Cerebellar cortex (tissue), 1 donor: ENCODE results near the gene CDC42EP5.
A peak's percentile ranks its signal among the peaks of the same experiment; 100 is the strongest.
"Not testable (repeated sequence)": the region's sequence is repeated elsewhere in the genome, so short reads cannot be mapped to it uniquely, and the experiment has no call there.

Source experiments
- DNase-seq: peaks from one replicate; pipeline ENCODE4 v3.0.0-alpha.2; 2015; ENCODE audit warnings: low spot score

CDC42EP5 gene

GRCh38 chr19:54448040-54448773 is 24.9 kb downstream of the CDC42EP5 start:
- DNase-seq = peak; percentile 65

GRCh38 chr19:54446349-54446748 is 26.7 kb downstream of the CDC42EP5 start:
- not testable (repeated sequence) for DNase-seq

GRCh38 chr19:54444737-54445136 is 28.4 kb downstream of the CDC42EP5 start:
- DNase-seq = no peak

- DNase-seq = no peak
Measured at GRCh38 chr19:54440641-54441040, 32.5 kb downstream of the CDC42EP5 start.

GRCh38 chr19:54439174-54439851 is 33.8 kb downstream of the CDC42EP5 start:
- DNase-seq = peak; percentile 68

- DNase-seq = no peak
Measured at GRCh38 chr19:54436628-54437252, 36.4 kb downstream of the CDC42EP5 start.

- no peak for DNase-seq
Measured at GRCh38 chr19:54436031-54436523, 37.0 kb downstream of the CDC42EP5 start.

- DNase-seq = no peak
Measured at GRCh38 chr19:54435551-54436016, 37.5 kb downstream of the CDC42EP5 start.

GRCh38 chr19:54434873-54435214 is 38.3 kb downstream of the CDC42EP5 start:
- DNase-seq = no peak

- DNase-seq = no peak
Measured at GRCh38 chr19:54434112-54434872, 38.8 kb downstream of the CDC42EP5 start.

GRCh38 chr19:54433697-54434096 is 39.4 kb downstream of the CDC42EP5 start:
- no peak for DNase-seq

- no peak for DNase-seq
Measured at GRCh38 chr19:54432144-54432738, 40.9 kb downstream of the CDC42EP5 start.

GRCh38 chr19:54431255-54431838 is 41.7 kb downstream of the CDC42EP5 start:
- peak; percentile 34 for DNase-seq

- peak; percentile 71 for DNase-seq
Measured at GRCh38 chr19:54430306-54431254, 42.5 kb downstream of the CDC42EP5 start.

GRCh38 chr19:54429545-54430227 is 43.4 kb downstream of the CDC42EP5 start:
- DNase-seq = no peak

- DNase-seq = no peak
Measured at GRCh38 chr19:54429176-54429495, 44.0 kb downstream of the CDC42EP5 start.

- no peak for DNase-seq
Measured at GRCh38 chr19:54428323-54429175, 44.5 kb downstream of the CDC42EP5 start.

GRCh38 chr19:54427586-54427985 is 45.5 kb downstream of the CDC42EP5 start:
- DNase-seq = no peak
